DOHH2 (cell line): ENCODE measurements around the gene IFNA8.

ENCODE experiments used
- H3F3A ChIP-seq: fragments of 200-600 bp; sonication (generic), shearing (Covaris generic); 2 replicates; pipeline ENCODE4 v1.6.0; 2016; ENCODE audit warnings: antibody characterized with exemption, mild to moderate bottlenecking; ENCODE audit not compliant: control insufficient read depth, insufficient read depth
- H3K27ac ChIP-seq: fragments of 200-600 bp; sonication (generic); 2 replicates; pipeline ENCODE4 v1.5.1; 2014; ENCODE audit warnings: low read depth, mild to moderate bottlenecking, low read length, moderate library complexity
- H3K27me3 ChIP-seq: fragments of 200-600 bp; sonication (generic); 2 replicates; pipeline ENCODE4 v1.6.1; 2014; ENCODE audit warnings: mild to moderate bottlenecking, low read length, mixed read lengths; ENCODE audit not compliant: control insufficient read depth
- H3K36me3 ChIP-seq: fragments of 200-600 bp; sonication (generic); 2 replicates; pipeline ENCODE4 v1.6.1; 2014; ENCODE audit warnings: mild to moderate bottlenecking, low read length, moderate library complexity, mixed read lengths; ENCODE audit not compliant: control insufficient read depth
- H3K4me1 ChIP-seq: fragments of 200-600 bp; sonication (generic); 2 replicates; pipeline ENCODE4 v1.6.1; 2014; ENCODE audit warnings: mild to moderate bottlenecking, low read length, mixed read lengths; ENCODE audit not compliant: control insufficient read depth
- H3K4me2 ChIP-seq: fragments of 200-600 bp; sonication (generic); 2 replicates; pipeline ENCODE4 v1.6.0; 2014; ENCODE audit warnings: mild to moderate bottlenecking, low read length, moderate library complexity
- H3K4me3 ChIP-seq: fragments of 200-600 bp; sonication (generic); 2 replicates; pipeline ENCODE4 v1.5.1; 2014; ENCODE audit warnings: mild to moderate bottlenecking, low read length, mixed read lengths
- H3K79me2 ChIP-seq: fragments of 200-600 bp; sonication (generic); 2 replicates; pipeline ENCODE4 v1.6.1; 2014; ENCODE audit warnings: mild to moderate bottlenecking, low read length, mixed read lengths; ENCODE audit not compliant: control insufficient read depth
- H3K9me2 ChIP-seq: fragments of 200-600 bp; sonication (generic); replicated peaks from 2 replicates; pipeline ENCODE4 v1.6.1; 2014; ENCODE audit warnings: mild to moderate bottlenecking, low read length, mixed read lengths; ENCODE audit not compliant: control insufficient read depth
- H3K9me3 ChIP-seq: fragments of 200-600 bp; sonication (generic); 2 replicates; pipeline ENCODE4 v1.6.1; 2014; ENCODE audit warnings: antibody characterized with exemption, low read length, mixed read lengths; ENCODE audit not compliant: control insufficient read depth, insufficient read depth
- H4K20me1 ChIP-seq: fragments of 200-600 bp; sonication (generic); 2 replicates; pipeline ENCODE4 v1.6.0; 2014; ENCODE audit warnings: low read depth, mild to moderate bottlenecking, antibody characterized with exemption, low read length, moderate library complexity; ENCODE audit not compliant: control insufficient read depth, insufficient read depth
- CTCF ChIP-seq: fragments of 200-600 bp; sonication (generic); IDR thresholded peaks from one replicate; pipeline ENCODE4 v1.5.1; 2014; ENCODE audit warnings: antibody characterized with exemption, mild to moderate bottlenecking, low read depth, low read length; ENCODE audit not compliant: poor library complexity, severe bottlenecking
- EZH2phosphoT487 ChIP-seq: fragments of 200-600 bp; sonication (generic); IDR thresholded peaks from 2 replicates; pipeline ENCODE4 v1.6.1; 2017; ENCODE audit warnings: borderline replicate concordance, mild to moderate bottlenecking, antibody characterized with exemption, low read length, moderate library complexity, mixed read lengths

IFNA8 gene

GRCh38 chr9:21414220-21414940 is 5.5 kb downstream of the IFNA8 start:
- Histone ChIP-seq H4K20me1 (no peaks in the 10 kb centered on the region; the same call in 1 of the 2 replicates), H3K9me2 (no peaks in the 10 kb centered on the region), H3K27ac (no peak overlapping the region), H3F3A (no peaks in the 10 kb centered on the region), H3K9me3 (no peaks in the 10 kb centered on the region), H3K4me3 (no peak overlapping the region), H3K79me2 (no peaks in the 10 kb centered on the region), H3K4me1 (peaks cover 13% of the 10 kb centered on the region), H3K36me3 (no peaks in the 10 kb centered on the region), H3K27me3 (peaks cover 39% of the 10 kb centered on the region), H3K4me2 (no peak overlapping the region)
- no peak for TF ChIP-seq EZH2phosphoT487
- no peak for TF ChIP-seq CTCF

- H3K27me3 ChIP-seq = peaks cover 40% of the 10 kb centered on the region
These were observed 6.8 kb downstream of the IFNA8 start for GRCh38 chr9:21415493-21416267.

GRCh38 chr9:21428235-21428634 is 19.3 kb downstream of the IFNA8 start:
- TF ChIP-seq CTCF = no peak
- no peak for TF ChIP-seq EZH2phosphoT487
- Histone ChIP-seq H3K4me3 (no peak overlapping the region), H3K27ac (no peak overlapping the region), H3K9me3 (no peaks in the 10 kb centered on the region), H3K4me1 (no peaks in the 10 kb centered on the region), H3K9me2 (no peaks in the 10 kb centered on the region), H3K4me2 (no peak overlapping the region), H3K27me3 (peaks cover 15% of the 10 kb centered on the region), H3K36me3 (no peaks in the 10 kb centered on the region), H4K20me1 (no peaks in the 10 kb centered on the region), H3K79me2 (no peaks in the 10 kb centered on the region), H3F3A (no peaks in the 10 kb centered on the region)

More at GRCh38 chr9:21415493-21416267, 6.8 kb downstream of the IFNA8 start:
- H3K4me1 ChIP-seq = peaks cover 13% of the 10 kb centered on the region
- H4K20me1 ChIP-seq = no peaks in the 10 kb centered on the region; the same call in 1 of the 2 replicates
- no peaks in the 10 kb centered on the region for H3K79me2 ChIP-seq
- TF ChIP-seq EZH2phosphoT487 = no peak
- TF ChIP-seq CTCF = no peak
- H3K4me3 ChIP-seq = no peak overlapping the region
- H3K9me2 ChIP-seq = no peaks in the 10 kb centered on the region
- no peaks in the 10 kb centered on the region for H3K9me3 ChIP-seq
- no peak overlapping the region for H3K4me2 ChIP-seq
- no peaks in the 10 kb centered on the region for H3K36me3 ChIP-seq
- H3F3A ChIP-seq = no peaks in the 10 kb centered on the region
- H3K27ac ChIP-seq = no peak overlapping the region
